KG1 (cell line): Measurements from ENCODE around the gene INSIG2.
"Not testable (repeated sequence)": the region's sequence is repeated elsewhere in the genome, so short reads cannot be mapped to it uniquely, and the experiment has no call there.

ENCODE experiments used
- DNase-seq: peaks from one replicate; lab custom pipeline; 2025; lab: John Stamatoyannopoulos, UW

INSIG2 gene

DNA sequence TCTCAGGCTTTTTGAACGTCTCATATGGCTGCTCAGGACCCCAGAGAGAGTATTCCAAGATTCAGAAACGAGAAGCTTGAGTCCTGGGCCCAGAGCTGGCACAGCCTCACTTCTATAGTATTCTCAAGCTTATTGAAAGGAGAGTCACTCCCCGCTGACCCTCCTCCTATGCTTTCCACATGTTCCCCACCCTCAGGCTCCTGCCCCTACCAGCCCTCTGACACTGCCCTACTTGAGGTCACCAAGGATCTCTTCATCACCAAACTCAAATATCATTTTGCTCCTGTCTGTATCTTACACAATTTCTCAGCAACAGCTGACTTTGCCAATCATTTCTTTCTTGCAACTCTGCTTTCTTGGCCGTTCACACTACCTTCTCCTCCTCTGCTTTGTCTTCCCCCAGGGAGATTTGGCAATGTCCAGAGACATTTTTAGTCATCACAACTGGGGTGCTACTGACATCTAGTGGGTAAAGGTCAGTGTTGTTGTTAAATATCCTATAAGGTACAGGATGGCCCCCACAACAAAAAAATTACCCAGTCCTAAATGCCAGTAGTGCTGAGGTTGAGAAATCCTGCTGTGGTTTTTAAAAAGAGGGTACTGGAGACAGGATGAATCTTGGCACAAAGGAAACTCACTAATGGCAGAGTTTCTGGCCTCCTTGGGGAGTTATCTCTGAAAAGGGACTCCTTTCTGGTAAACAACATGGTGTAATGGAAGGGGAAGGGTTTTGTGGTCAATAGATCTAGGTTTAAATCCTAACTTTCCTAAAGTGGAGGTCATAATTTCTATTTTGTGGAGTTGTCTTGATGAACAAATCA, 26.9 kb upstream of the INSIG2 start:
- no peak for DNase-seq

DNA sequence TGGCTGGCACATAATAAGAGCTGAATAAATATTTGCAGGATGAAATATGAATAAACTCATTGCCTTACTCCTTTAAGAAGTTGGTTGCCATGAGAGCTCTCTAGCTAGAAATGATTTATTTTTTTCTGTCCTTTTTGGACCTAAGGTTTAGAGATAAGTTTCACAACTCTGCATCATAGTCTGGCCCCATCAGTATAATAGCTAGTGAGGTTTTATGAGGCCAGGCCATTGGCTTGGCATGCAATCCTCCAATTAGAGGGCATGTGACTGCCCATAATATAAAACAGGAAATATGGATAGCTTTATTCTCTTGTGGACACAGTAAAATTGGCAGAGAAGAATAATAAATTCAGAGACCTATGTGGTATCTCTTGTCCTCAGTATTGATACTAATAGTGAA, 26.2 kb upstream of the INSIG2 start:
- DNase-seq: no peak

GRCh38 chr2:118062669-118063068, 25.6 kb upstream of the INSIG2 start:
- no peak for DNase-seq

GRCh38 chr2:118065015-118065706, 23.1 kb upstream of the INSIG2 start:
- DNase-seq: no peak

GRCh38 chr2:118065921-118066511, 22.3 kb upstream of the INSIG2 start:
- no peak for DNase-seq

DNA sequence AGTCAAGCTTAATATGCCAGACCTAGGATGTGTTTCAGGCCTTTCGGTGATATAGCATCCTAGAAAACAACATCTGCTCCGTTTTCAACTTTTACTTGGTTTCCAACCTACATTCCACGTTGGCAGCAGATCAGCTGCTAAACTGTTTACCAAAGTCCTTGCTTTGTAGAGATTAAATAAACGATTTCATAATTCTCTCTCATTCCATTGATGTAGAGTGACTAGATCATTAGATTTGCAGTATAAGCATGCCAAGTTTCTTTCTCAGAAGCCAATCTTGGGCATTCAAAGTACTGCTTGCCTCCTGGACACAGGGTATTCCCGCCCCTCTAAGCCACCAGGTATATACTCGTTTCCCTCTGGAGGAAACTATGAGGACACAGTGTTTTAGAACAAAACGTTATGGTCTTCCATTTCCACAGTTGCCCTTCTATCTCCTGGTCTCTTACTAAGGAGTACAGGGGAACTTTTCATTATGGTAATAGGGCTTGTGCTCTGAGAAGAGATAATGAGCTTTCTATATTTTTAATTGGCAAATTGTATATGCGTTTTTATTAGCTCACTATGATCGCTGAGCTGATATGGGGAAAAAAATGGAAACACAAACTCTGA, 10.5 kb upstream of the INSIG2 start:
- DNase-seq: no peak

DNA sequence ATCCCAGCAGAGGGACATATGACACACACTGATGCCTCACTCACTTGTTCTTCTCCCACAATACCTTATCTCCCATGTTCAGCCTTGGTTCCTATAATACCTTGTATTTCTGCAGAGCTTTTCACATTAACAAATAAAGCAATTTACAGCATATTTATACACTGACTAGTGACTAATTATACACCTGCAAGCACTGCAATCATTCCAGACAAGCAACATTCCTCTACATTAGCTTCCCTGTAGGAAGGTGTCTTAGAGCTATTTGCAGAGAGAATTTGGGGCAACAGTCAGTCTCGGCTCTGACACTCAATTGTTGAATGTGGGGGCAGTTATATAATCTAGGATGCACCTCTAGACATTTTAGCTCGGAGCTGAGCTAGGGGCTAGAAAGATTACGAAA, 9.5 kb upstream of the INSIG2 start:
- DNase-seq: no peak

GRCh38 chr2:118084491-118085089, 3.7 kb upstream of the INSIG2 start:
- no peak for DNase-seq

- DNase-seq: no peak
These were observed 2.9 kb upstream of the INSIG2 start for GRCh38 chr2:118085173-118086023.

DNA sequence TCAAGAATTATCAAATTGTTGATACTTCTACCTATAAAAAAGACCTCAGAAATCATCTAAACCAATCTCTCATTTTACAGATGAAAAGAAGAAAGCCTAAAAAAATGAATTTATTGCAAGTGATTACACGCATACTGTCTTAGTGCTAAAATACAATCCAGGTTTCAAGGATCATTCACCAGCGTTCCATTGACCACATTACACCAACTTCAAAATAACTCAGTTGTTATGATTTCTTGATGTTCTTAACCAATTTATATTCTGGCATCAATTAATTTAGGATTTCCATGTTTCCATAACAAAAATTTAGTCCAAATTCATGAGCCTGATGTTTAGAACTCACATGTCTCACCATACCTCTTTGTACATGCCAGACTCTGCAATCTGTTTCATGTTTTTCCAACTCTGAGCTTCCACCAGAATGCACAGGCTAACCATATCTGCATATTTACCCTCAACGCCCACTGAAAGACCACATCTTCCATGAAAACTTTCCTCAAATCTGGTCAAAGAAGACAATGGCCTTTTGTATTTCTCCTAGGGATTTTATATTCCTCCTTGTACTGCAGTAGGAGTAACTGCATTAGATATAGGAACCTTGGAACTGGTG, 2.1 kb upstream of the INSIG2 start:
- DNase-seq: no peak

- no peak for DNase-seq
These were observed 999 bp downstream of the INSIG2 start for GRCh38 chr2:118089139-118089800.

DNA sequence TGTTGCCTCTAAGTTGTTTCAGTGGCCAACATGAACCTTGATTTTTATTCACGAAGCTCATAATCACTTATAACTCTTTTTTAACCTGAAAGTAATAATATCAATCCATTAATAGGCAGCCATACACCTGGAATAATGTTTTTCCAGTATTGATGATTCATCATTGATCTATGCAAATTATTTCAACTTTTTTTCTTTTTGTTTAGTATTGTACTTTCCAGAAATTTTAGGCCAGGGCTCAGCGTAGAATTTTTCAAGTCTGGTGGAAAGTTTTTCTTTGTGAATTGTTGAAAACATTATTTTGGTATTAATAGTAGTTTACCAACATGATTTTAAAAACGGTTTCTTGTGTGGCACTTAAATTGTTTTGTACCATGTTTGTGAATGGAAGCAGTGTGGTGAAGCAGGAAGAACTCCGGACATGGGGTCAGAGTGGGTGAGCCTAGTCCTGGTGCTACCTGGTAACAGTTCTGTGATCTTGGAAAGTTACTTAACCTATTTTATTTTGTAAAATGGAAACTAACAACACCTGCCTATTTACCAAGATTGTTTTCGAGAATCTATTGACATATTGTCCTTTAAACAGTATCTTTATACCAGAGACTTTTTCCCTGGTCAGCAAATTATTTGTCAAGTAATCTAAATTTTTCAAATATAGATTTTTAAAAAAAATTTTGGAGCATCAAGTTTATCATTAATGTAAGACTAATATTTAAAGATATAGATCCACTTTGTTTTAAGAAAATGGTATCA, 2.3 kb downstream of the INSIG2 start:
- DNase-seq: no peak

DNA sequence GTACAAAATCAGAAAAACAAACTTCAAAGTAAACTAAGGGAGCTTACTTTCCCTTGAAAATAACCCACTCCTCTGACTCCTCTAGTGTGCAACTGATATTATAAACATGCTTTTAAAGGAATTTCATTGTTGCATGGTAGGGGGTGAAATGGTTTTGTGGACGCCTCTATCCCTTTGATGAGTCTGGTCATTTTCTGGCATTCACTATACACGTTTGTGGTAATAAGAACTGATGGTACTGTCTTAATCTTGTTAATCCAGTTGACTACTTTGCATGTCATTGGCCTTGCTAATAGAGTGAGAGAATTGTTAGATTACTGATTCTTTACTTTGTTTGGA, 2.8 kb downstream of the INSIG2 start:
- no peak for DNase-seq

DNA sequence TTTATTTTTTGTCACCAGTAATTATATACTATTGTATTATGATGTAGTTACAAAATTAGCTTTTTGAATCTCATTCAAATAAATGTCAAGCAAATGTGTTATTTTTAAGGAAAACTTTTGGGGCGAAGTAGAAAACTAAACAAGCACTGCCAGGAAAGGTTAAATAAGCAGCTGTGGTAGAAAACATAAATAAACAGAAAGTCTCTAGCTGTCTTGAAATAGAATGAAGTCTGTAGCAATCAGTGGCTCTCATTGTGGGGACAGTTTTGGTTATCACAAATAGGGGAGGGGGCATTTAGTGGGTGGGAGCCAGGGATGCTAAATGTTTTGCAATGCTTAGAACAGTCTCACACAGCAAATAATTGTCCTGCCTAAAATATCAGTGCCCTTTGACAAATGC, 3.4 kb downstream of the INSIG2 start:
- no peak for DNase-seq

GRCh38 chr2:118094102-118094501, 5.8 kb downstream of the INSIG2 start:
- not testable (repeated sequence) for DNase-seq

- DNase-seq: no peak
These were observed 6.2 kb downstream of the INSIG2 start for GRCh38 chr2:118094503-118094902.

GRCh38 chr2:118095610-118096009, 7.3 kb downstream of the INSIG2 start:
- no peak for DNase-seq

DNA sequence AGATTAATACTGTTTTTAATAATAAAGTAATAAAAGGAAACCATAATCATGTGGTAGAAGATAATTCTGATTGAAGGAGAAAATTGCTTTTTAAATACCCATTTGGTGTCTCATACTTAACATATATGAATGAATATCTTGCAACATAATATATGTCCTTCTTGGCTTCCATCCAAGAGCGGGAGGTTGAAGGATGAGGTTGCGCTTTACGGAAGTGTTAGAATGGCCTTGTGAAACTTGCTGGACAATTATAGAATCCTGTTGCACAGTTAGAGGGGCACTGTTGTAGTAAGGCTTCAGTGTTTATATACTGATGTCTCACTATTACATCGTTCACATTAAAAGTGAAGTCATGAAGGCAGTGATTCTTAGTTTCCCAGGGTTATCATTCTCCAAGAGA, 9.4 kb downstream of the INSIG2 start:
- no peak for DNase-seq

DNA sequence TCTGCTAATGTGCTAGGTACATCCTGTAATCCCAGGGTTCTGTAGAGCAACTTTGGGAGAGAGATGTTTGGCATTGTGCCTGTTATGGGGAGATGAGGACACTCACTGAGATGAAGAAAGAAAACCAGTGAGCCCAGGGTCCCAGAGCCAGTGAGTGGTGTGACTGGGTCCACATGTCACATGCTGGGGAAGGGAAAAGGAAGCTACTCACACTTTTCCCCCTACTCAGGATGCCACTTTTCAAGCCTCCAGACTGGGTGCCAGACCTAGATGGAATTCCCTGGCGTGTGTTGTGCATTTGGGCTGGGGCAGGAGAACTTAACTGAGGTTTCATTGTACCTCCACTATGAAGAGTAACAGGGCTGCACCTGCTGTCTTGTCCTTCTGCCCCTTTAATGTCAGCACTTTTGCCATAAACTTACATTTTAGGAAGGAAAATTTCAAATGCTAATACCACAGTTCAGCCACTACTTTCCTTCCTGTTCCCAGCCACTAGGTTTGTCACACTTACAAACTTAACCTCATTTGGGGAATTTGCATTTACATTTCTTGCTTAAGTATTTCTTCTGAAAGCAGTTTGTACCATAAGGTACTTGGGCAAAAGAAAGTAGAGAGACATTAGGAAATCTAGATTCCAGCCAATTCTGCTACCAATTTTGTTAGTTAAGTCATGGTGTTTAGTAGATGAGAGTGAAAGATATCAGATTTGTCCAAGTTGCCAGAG, 10.2 kb downstream of the INSIG2 start:
- no peak for DNase-seq
